Measurements from ENCODE around the gene PRLR.

The PRLR gene

GRCh38 chr5:35095366-35095765, 134.9 kb downstream of the PRLR start:
- Histone ChIP-seq H2BK120ac (ENCODE audit: low read depth, low read length) (no peak overlapping the region), H2BK12ac (ENCODE audit: low read length in 2 of 2) (no peak overlapping the region), H3K4me2 (ENCODE audit: low read length, poor library complexity, severe bottlenecking) (no peak overlapping the region), H3K9ac (ENCODE audit: low read length) (no peak overlapping the region), H2AFZ (ENCODE audit: low read depth, low read length) (no peak overlapping the region), H3K4me1 (ENCODE audit: control insufficient read depth, insufficient read depth, low read depth, low read length) (no peaks in the 10 kb centered on the region), H3K36me3 (ENCODE audit: control insufficient read depth in 1 of 2, insufficient read depth in 2 of 2, low read depth in 1 of 2, low read length in 2 of 2) (no peaks in the 10 kb centered on the region), H3K4ac (ENCODE audit: low read depth in 1 of 2, low read length in 2 of 2) (no peak overlapping the region), H3K79me1 (replicated peaks; ENCODE audit: low read length, poor library complexity, severe bottlenecking) (no peaks in the 10 kb centered on the region), H3K9me3 (ENCODE audit: control insufficient read depth, low read length) (no peaks in the 10 kb centered on the region), H3K23ac (ENCODE audit: low read length in 2 of 2) (no peak overlapping the region), H3K14ac (ENCODE audit: low read length in 2 of 2) (no peak overlapping the region), H3K27ac (ENCODE audit: low read length, poor library complexity, severe bottlenecking) (no peak overlapping the region), H3K4me3 (ENCODE audit: insufficient read depth in 1 of 2, low read depth in 1 of 2, low read length in 2 of 2) (no peak overlapping the region), H2BK15ac (ENCODE audit: low read depth, poor library complexity, severe bottlenecking) (no peak overlapping the region), H4K91ac (ENCODE audit: low read length) (no peak overlapping the region), H4K8ac (ENCODE audit: low read length) (no peak overlapping the region), H2BK5ac (ENCODE audit: low read depth, low read length, poor library complexity, severe bottlenecking) (no peak overlapping the region), H2AK5ac (ENCODE audit: low read length, severe bottlenecking) (no peak overlapping the region), H3K18ac (ENCODE audit: low read depth in 1 of 2, low read length in 2 of 2) (no peak overlapping the region), H3K27me3 (ENCODE audit: control insufficient read depth in 1 of 2, insufficient read depth in 1 of 2, low read length in 2 of 2) (peaks cover 0 to 9% of the 10 kb centered on the region in 2 experiments)
- 90% methylated on average over 3 of the region's 3 CpGs for WGBS
- DNase-seq, result no peak

GRCh38 chr5:35094948-35095347, 135.3 kb downstream of the PRLR start:
- H4K8ac ChIP-seq (ENCODE audit: low read length), result no peak overlapping the region
- DNase-seq, result no peak
- no peak overlapping the region for H3K4me2 ChIP-seq (ENCODE audit: low read length, poor library complexity, severe bottlenecking)
- H3K79me1 ChIP-seq (replicated peaks; ENCODE audit: low read length, poor library complexity, severe bottlenecking), result no peaks in the 10 kb centered on the region
- no peak overlapping the region for H2BK15ac ChIP-seq (ENCODE audit: low read depth, poor library complexity, severe bottlenecking)
- 90% methylated on average over 2 of the region's 3 CpGs for WGBS
- H3K9ac ChIP-seq (ENCODE audit: low read length), result no peak overlapping the region
- H2AK5ac ChIP-seq (ENCODE audit: low read length, severe bottlenecking), result no peak overlapping the region
- no peaks in the 10 kb centered on the region for H3K9me3 ChIP-seq (ENCODE audit: control insufficient read depth, low read length)
- no peak overlapping the region for H2BK120ac ChIP-seq (ENCODE audit: low read depth, low read length)
- no peak overlapping the region for H2BK12ac ChIP-seq (ENCODE audit: low read length in 2 of 2)
- H3K36me3 ChIP-seq (ENCODE audit: control insufficient read depth in 1 of 2, insufficient read depth in 2 of 2, low read depth in 1 of 2, low read length in 2 of 2), result no peaks in the 10 kb centered on the region
- H4K91ac ChIP-seq (ENCODE audit: low read length), result no peak overlapping the region
- no peak overlapping the region for H3K4me3 ChIP-seq (ENCODE audit: insufficient read depth in 1 of 2, low read depth in 1 of 2, low read length in 2 of 2)
- no peaks in the 10 kb centered on the region for H3K4me1 ChIP-seq (ENCODE audit: control insufficient read depth, insufficient read depth, low read depth, low read length)
- H3K27ac ChIP-seq (ENCODE audit: low read length, poor library complexity, severe bottlenecking), result no peak overlapping the region
- H2BK5ac ChIP-seq (ENCODE audit: low read depth, low read length, poor library complexity, severe bottlenecking), result no peak overlapping the region
- H2AFZ ChIP-seq (ENCODE audit: low read depth, low read length), result no peak overlapping the region
- H3K18ac ChIP-seq (ENCODE audit: low read depth in 1 of 2, low read length in 2 of 2), result no peak overlapping the region
- no peak overlapping the region for H3K4ac ChIP-seq (ENCODE audit: low read depth in 1 of 2, low read length in 2 of 2)
- no peak overlapping the region for H3K23ac ChIP-seq (ENCODE audit: low read length in 2 of 2)
- peaks cover 0 to 9% of the 10 kb centered on the region in 2 experiments for H3K27me3 ChIP-seq (ENCODE audit: control insufficient read depth in 1 of 2, insufficient read depth in 1 of 2, low read length in 2 of 2)
- no peak overlapping the region for H3K14ac ChIP-seq (ENCODE audit: low read length in 2 of 2)

GRCh38 chr5:35092703-35093102, 137.6 kb downstream of the PRLR start:
- H2BK12ac ChIP-seq (ENCODE audit: low read length in 2 of 2), result no peak overlapping the region
- H3K4ac ChIP-seq (ENCODE audit: low read depth in 1 of 2, low read length in 2 of 2), result no peak overlapping the region
- no peaks in the 10 kb centered on the region for H3K9me3 ChIP-seq (ENCODE audit: control insufficient read depth, low read length)
- H3K27ac ChIP-seq (ENCODE audit: low read length, poor library complexity, severe bottlenecking), result no peak overlapping the region
- H2BK5ac ChIP-seq (ENCODE audit: low read depth, low read length, poor library complexity, severe bottlenecking), result no peak overlapping the region
- H3K27me3 ChIP-seq (ENCODE audit: control insufficient read depth in 1 of 2, insufficient read depth in 1 of 2, low read length in 2 of 2), result peaks cover 0 to 9% of the 10 kb centered on the region in 2 experiments
- H3K4me3 ChIP-seq (ENCODE audit: insufficient read depth in 1 of 2, low read depth in 1 of 2, low read length in 2 of 2), result no peak overlapping the region
- H4K8ac ChIP-seq (ENCODE audit: low read length), result no peak overlapping the region
- no peak overlapping the region for H3K4me2 ChIP-seq (ENCODE audit: low read length, poor library complexity, severe bottlenecking)
- H3K9ac ChIP-seq (ENCODE audit: low read length), result no peak overlapping the region
- DNase-seq, result no peak
- H3K23ac ChIP-seq (ENCODE audit: low read length in 2 of 2), result no peak overlapping the region
- no peak overlapping the region for H2AFZ ChIP-seq (ENCODE audit: low read depth, low read length)
- no peak overlapping the region for H2BK120ac ChIP-seq (ENCODE audit: low read depth, low read length)
- WGBS, result 86% methylated on average over 2 of the region's 2 CpGs
- no peak overlapping the region for H3K18ac ChIP-seq (ENCODE audit: low read depth in 1 of 2, low read length in 2 of 2)
- no peak overlapping the region for H3K14ac ChIP-seq (ENCODE audit: low read length in 2 of 2)
- no peak overlapping the region for H2AK5ac ChIP-seq (ENCODE audit: low read length, severe bottlenecking)
- H3K79me1 ChIP-seq (replicated peaks; ENCODE audit: low read length, poor library complexity, severe bottlenecking), result no peaks in the 10 kb centered on the region
- H4K91ac ChIP-seq (ENCODE audit: low read length), result no peak overlapping the region
- no peak overlapping the region for H2BK15ac ChIP-seq (ENCODE audit: low read depth, poor library complexity, severe bottlenecking)
- no peaks in the 10 kb centered on the region for H3K36me3 ChIP-seq (ENCODE audit: control insufficient read depth in 1 of 2, insufficient read depth in 2 of 2, low read depth in 1 of 2, low read length in 2 of 2)
- no peaks in the 10 kb centered on the region for H3K4me1 ChIP-seq (ENCODE audit: control insufficient read depth, insufficient read depth, low read depth, low read length)

- Histone ChIP-seq H3K79me1 (replicated peaks; ENCODE audit: low read length, poor library complexity, severe bottlenecking) (no peaks in the 10 kb centered on the region), H3K18ac (ENCODE audit: low read depth in 1 of 2, low read length in 2 of 2) (no peak overlapping the region), H2BK5ac (ENCODE audit: low read depth, low read length, poor library complexity, severe bottlenecking) (no peak overlapping the region), H3K9me3 (ENCODE audit: control insufficient read depth, low read length) (no peaks in the 10 kb centered on the region), H3K36me3 (ENCODE audit: control insufficient read depth in 1 of 2, insufficient read depth in 2 of 2, low read depth in 1 of 2, low read length in 2 of 2) (no peaks in the 10 kb centered on the region), H2BK120ac (ENCODE audit: low read depth, low read length) (no peak overlapping the region), H3K27me3 (ENCODE audit: control insufficient read depth in 1 of 2, insufficient read depth in 1 of 2, low read length in 2 of 2) (peaks cover 0 to 9% of the 10 kb centered on the region in 2 experiments), H3K23ac (ENCODE audit: low read length in 2 of 2) (no peak overlapping the region), H2BK15ac (ENCODE audit: low read depth, poor library complexity, severe bottlenecking) (no peak overlapping the region), H3K4me3 (ENCODE audit: insufficient read depth in 1 of 2, low read depth in 1 of 2, low read length in 2 of 2) (no peak overlapping the region), H3K4ac (ENCODE audit: low read depth in 1 of 2, low read length in 2 of 2) (no peak overlapping the region), H4K91ac (ENCODE audit: low read length) (no peak overlapping the region), H3K14ac (ENCODE audit: low read length in 2 of 2) (no peak overlapping the region), H4K8ac (ENCODE audit: low read length) (no peak overlapping the region), H2BK12ac (ENCODE audit: low read length in 2 of 2) (no peak overlapping the region), H3K9ac (ENCODE audit: low read length) (no peak overlapping the region), H2AK5ac (ENCODE audit: low read length, severe bottlenecking) (no peak overlapping the region), H3K4me2 (ENCODE audit: low read length, poor library complexity, severe bottlenecking) (no peak overlapping the region), H2AFZ (ENCODE audit: low read depth, low read length) (no peak overlapping the region), H3K27ac (ENCODE audit: low read length, poor library complexity, severe bottlenecking) (no peak overlapping the region), H3K4me1 (ENCODE audit: control insufficient read depth, insufficient read depth, low read depth, low read length) (no peaks in the 10 kb centered on the region)
- DNase-seq, result no peak
- 98% methylated on average over 4 of the region's 5 CpGs for WGBS
These were observed 138.6 kb downstream of the PRLR start for GRCh38 chr5:35091704-35092103.

All from mesenchymal stem cell (in vitro differentiated cells and primary cell).